Hepatocyte (in vitro differentiated cells): Measurements from ENCODE around the gene EVX2.

Experiments
- CTCF ChIP-seq: fragments of 200-600 bp; sonication (generic); IDR thresholded peaks from 2 replicates; pipeline ENCODE4 v1.5.1; 2016; ENCODE audit warnings: antibody characterized with exemption, mild to moderate bottlenecking; ENCODE audit not compliant: poor library complexity
- EZH2 ChIP-seq: fragments of 200-600 bp; sonication (generic); IDR thresholded peaks from 2 replicates; pipeline ENCODE4 v1.6.1; 2016; ENCODE audit warnings: antibody characterized with exemption, mild to moderate bottlenecking, borderline replicate concordance
- EZH2phosphoT487 ChIP-seq: fragments of 200-600 bp; sonication (generic); IDR thresholded peaks from one replicate; pipeline ENCODE4 v1.6.1; 2018; ENCODE audit warnings: antibody characterized with exemption, mild to moderate bottlenecking, low read depth, moderate library complexity; ENCODE audit not compliant: unreplicated experiment, severe bottlenecking

DNA sequence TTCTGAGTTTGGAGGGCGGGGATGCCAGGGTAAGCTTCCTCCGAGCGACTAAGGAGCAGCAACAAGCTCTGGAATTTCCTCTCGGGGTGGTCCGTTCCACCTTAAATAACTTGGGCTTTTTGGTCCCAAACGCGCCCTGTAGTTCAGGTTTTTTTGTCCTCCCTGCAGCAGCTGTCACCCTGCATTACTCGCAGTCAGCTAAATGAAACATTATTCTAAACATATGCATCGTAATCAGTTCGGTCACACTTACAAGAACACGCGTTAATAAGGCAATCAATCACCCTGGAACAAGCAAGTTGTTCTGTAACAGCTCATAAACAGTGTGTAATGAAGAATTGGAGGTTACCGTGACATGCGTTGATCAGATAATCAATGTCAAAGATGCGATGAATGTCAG lies 8.3 kb downstream of the EVX2 start:
- TF ChIP-seq CTCF = no peak
- no peak for TF ChIP-seq EZH2
- no peak for TF ChIP-seq EZH2phosphoT487
